ENCODE measurements around the gene XCR1.

DNA sequence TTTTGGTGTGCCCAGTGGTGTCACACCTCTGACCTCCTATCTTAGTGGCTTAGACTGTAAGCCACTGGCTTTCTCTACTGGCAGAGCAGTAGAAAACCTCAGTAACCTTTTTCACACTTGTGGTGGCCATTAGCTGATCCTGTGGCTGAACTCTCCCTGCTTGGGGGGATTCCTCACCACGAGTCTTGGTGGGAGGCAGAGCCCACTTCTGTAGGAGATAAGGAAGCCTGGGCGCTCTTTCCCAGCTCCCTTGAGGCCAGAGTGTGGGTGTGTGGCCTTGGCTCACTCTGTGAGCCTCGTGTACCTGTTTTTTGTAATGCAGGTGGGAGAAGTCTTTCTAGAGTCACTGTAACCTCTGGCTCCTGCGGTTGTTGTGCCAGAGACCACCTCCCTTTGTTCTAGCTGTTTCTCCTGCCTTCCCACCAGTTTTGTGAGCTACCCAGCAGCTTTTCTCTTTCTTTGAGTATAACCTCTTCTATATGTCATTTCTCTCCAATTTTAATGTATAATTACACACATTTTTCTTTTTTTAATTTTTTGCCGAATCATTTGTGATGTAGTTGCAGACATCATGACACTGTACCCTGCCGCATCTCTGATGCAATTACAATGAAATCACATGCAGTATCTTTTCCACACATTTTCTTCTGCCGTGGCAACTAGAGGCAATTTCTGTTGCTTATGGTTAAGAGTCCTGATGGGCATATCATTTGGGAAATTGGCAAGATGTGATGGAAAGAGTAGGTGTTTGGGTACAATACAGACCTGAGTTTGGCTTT lies 13.8 kb downstream of the XCR1 start:
- no peak for TF ChIP-seq POLR2A (IDR thresholded peaks at IDR 0.05)
- TF ChIP-seq, protein P1, sequence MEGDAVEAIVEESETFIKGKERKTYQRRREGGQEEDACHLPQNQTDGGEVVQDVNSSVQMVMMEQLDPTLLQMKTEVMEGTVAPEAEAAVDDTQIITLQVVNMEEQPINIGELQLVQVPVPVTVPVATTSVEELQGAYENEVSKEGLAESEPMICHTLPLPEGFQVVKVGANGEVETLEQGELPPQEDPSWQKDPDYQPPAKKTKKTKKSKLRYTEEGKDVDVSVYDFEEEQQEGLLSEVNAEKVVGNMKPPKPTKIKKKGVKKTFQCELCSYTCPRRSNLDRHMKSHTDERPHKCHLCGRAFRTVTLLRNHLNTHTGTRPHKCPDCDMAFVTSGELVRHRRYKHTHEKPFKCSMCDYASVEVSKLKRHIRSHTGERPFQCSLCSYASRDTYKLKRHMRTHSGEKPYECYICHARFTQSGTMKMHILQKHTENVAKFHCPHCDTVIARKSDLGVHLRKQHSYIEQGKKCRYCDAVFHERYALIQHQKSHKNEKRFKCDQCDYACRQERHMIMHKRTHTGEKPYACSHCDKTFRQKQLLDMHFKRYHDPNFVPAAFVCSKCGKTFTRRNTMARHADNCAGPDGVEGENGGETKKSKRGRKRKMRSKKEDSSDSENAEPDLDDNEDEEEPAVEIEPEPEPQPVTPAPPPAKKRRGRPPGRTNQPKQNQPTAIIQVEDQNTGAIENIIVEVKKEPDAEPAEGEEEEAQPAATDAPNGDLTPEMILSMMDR (IDR thresholded peaks at IDR 0.05): no peak
